Right atrium auricular region (tissue), 2 donors: ENCODE measurements around the gene PSMA4. TPM values are rescaled to one million over a fixed set of nuclear protein-coding genes. Genes with fewer than 3 reads are reported as not detected.

ENCODE experiments used
- DNase-seq: peaks from one replicate; pipeline ENCODE4 v3.0.0-alpha.2; 2019; ENCODE audit warnings: low spot score
- H3K27ac ChIP-seq, 2 donors: fragments of 200-600 bp; sonication (generic); 1 replicate in 1 of 2; 2 replicates in 1 of 2; pipeline ENCODE4 v1.5.1; 2016 to 2019
- H3K27me3 ChIP-seq, 2 donors: fragments of 200-600 bp; sonication (generic); one replicate each; pipeline versions ENCODE4 v1.5.1 to v1.6.0; 2017 to 2019
- H3K36me3 ChIP-seq: fragments of 200-600 bp; sonication (generic); one replicate; pipeline ENCODE4 v1.5.1; 2016
- H3K4me1 ChIP-seq, 2 donors: fragments of 200-600 bp; sonication (generic); one replicate each; pipeline versions ENCODE4 v1.5.1 to v1.6.0; 2017 to 2019
- H3K4me3 ChIP-seq, 2 donors: fragments of 200-600 bp; sonication (generic); 1 replicate in 1 of 2; 2 replicates in 1 of 2; pipeline ENCODE4 v1.5.1; 2017 to 2019; ENCODE audit warnings: mild to moderate bottlenecking in 1 of 2, moderate library complexity in 1 of 2
- H3K9me3 ChIP-seq, 2 donors: fragments of 200-600 bp; sonication (generic); one replicate each; pipeline ENCODE4 v1.5.1; 2019
- total RNA-seq, 2 donors: library from RNA; depleted of rRNA; stranded (reverse); fragments of >200 nt; gene quantifications; one replicate each; pipeline ENCODE4 v1.1.0, GENCODE V29; 2016
- TF ChIP-seq, protein P1 (sequence below), 2 donors: fragments of 200-600 bp; sonication (generic); IDR thresholded peaks; one replicate each; pipeline ENCODE4 v1.5.1; 2019; ENCODE audit warnings: antibody characterized with exemption in 2 of 2

Gene PSMA4
- total RNA-seq, 2 donors from 2014 or later: 85.8 to 87.1 TPM

DNA sequence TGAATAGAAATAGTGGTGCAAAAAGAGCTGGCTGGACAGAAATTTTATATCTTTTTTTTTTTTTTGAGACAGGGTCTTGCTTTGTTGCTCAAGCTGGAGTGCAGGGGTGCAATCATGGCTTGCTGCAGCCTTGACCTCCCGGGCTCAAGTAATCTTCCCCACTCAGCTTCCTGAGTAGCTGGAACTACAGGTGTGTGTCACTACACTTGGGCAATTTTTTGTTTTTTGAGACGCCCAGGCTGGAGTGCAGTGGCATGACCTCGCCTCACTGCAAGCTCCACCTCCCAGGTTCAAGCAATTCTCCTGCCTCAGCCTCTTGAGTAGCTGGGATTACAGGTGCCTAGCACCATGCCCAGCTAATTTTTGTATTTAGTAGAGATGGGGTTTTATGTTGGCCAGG, 58.1 kb downstream of the PSMA4 start:
- TF ChIP-seq, protein P1, sequence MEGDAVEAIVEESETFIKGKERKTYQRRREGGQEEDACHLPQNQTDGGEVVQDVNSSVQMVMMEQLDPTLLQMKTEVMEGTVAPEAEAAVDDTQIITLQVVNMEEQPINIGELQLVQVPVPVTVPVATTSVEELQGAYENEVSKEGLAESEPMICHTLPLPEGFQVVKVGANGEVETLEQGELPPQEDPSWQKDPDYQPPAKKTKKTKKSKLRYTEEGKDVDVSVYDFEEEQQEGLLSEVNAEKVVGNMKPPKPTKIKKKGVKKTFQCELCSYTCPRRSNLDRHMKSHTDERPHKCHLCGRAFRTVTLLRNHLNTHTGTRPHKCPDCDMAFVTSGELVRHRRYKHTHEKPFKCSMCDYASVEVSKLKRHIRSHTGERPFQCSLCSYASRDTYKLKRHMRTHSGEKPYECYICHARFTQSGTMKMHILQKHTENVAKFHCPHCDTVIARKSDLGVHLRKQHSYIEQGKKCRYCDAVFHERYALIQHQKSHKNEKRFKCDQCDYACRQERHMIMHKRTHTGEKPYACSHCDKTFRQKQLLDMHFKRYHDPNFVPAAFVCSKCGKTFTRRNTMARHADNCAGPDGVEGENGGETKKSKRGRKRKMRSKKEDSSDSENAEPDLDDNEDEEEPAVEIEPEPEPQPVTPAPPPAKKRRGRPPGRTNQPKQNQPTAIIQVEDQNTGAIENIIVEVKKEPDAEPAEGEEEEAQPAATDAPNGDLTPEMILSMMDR (IDR thresholded peaks at IDR 0.05): no peak
- H3K4me1 ChIP-seq: no peaks in the 10 kb centered on the region
- DNase-seq: no peak
- no peaks in the 10 kb centered on the region for H3K27me3 ChIP-seq
- no peaks in the 10 kb centered on the region for H3K36me3 ChIP-seq
- H3K27ac ChIP-seq: no peak overlapping the region
- no peaks in the 10 kb centered on the region for H3K9me3 ChIP-seq
- H3K4me3 ChIP-seq: no peak overlapping the region

DNA sequence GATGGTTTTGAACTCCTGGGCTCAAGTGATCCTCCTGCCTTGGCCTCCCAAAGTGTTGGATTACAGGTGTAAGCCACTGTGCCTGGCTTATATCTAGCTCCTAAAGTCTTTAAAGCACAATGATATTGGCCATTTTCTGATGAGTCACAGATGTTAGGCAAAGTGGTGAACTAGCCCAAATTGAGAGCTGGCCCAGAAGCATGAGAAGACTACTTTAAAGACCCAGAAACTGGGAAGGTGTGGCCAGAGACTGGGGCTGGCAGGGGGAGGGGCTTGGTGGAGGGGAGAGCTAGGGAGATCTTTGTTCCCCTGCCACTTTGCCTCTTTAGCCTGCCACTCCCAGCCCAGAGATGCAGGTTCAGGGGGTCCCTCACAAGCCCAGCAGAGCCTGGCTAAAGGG, 58.9 kb downstream of the PSMA4 start:
- Histone ChIP-seq H3K4me1 (no peaks in the 10 kb centered on the region), H3K9me3 (no peaks in the 10 kb centered on the region), H3K4me3 (no peak overlapping the region), H3K36me3 (no peaks in the 10 kb centered on the region), H3K27me3 (no peaks in the 10 kb centered on the region), H3K27ac (no peak overlapping the region)
- DNase-seq: no peak
- TF ChIP-seq, protein P1 (IDR thresholded peaks at IDR 0.05): no peak

Other genes with a start within 250 kb of the PSMA4 start
- 10 to 100 TPM; 29.8 to 38.6 TPM for gene SKIC8, start 240.8 kb upstream of the PSMA4 start, total RNA-seq
- not detected for gene CRABP1, start 200.1 kb upstream of the PSMA4 start, total RNA-seq
- 10 to 100 TPM; 14.5 to 16.3 TPM for gene IREB2, start 102.2 kb upstream of the PSMA4 start, total RNA-seq
- 10 to 100 TPM in 1 of 2 donors, 1 to 10 TPM in 1; 6.1 to 12.5 TPM for gene HYKK, start 32.9 kb upstream of the PSMA4 start, total RNA-seq
- under 1 TPM; 0.22 to 0.59 TPM for gene CHRNA5, start 25.1 kb downstream of the PSMA4 start, total RNA-seq
- gene CHRNA3, start 80.6 kb downstream of the PSMA4 start, total RNA-seq: 1 to 10 TPM in 1 of 2 donors, not detected in 1; 1.7 TPM
- gene CHRNB4, start 100.8 kb downstream of the PSMA4 start, total RNA-seq: not detected